SH-SY5Y (cell line): Measurements from ENCODE around the gene ING2.

ENCODE experiments used
- GATA2 ChIP-seq: IDR thresholded peaks from 2 replicates; pipeline ENCODE4 v1.6.1; 2011; ENCODE audit warnings: mild to moderate bottlenecking, low read depth, low read length
- GATA3 ChIP-seq: IDR thresholded peaks from 2 replicates; pipeline ENCODE4 v1.6.1; 2011; ENCODE audit warnings: low read depth, mild to moderate bottlenecking, low read length, moderate library complexity

DNA sequence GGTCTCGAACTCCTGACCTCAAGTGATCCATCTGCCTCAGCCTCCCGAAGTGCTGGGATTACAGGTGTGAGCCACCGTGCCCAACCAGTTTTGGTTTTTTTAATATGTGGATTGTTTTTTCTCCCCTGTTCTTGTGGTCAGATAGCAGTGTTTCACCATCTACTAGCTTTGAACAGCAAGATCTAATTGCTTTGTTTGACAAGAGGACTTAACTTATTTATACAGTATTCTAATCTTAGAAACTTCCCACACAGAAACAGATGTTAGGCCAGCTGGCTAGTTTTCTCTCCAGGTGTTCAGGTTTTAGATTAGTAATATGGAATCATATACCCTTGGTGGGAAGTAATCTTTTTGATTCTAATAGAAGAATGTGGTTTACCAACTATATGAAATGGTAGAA, 12.9 kb downstream of the ING2 start:
- TF ChIP-seq GATA2, result no peak
- no peak for TF ChIP-seq GATA3
